ENCODE data around the gene RNF13.
"Not testable (repeated sequence)": the region's sequence is repeated elsewhere in the genome, so short reads cannot be mapped to it uniquely, and the experiment has no call there.

Gene RNF13

GRCh38 chr3:149902498-149903139 is 89.6 kb downstream of the RNF13 start:
- no peak for DNase-seq

- DNase-seq: no peak
Measured at GRCh38 chr3:149906036-149906435, 93.0 kb downstream of the RNF13 start.

GRCh38 chr3:149908424-149908957 is 95.5 kb downstream of the RNF13 start:
- no peak for DNase-seq

GRCh38 chr3:149909923-149910322 is 96.9 kb downstream of the RNF13 start:
- DNase-seq: no peak

GRCh38 chr3:149917124-149917667 is 104.2 kb downstream of the RNF13 start:
- DNase-seq: no peak

GRCh38 chr3:149919509-149919908 is 106.5 kb downstream of the RNF13 start:
- DNase-seq: no peak

- no peak for DNase-seq
Measured at GRCh38 chr3:149920119-149920518, 107.1 kb downstream of the RNF13 start.

GRCh38 chr3:149933008-149933407 is 120.0 kb downstream of the RNF13 start:
- no peak for DNase-seq

GRCh38 chr3:149933858-149934257 is 120.8 kb downstream of the RNF13 start:
- DNase-seq: no peak

GRCh38 chr3:149934524-149934923 is 121.5 kb downstream of the RNF13 start:
- DNase-seq: no peak

- DNase-seq: peak; percentile 45
Measured at GRCh38 chr3:149936812-149937230, 123.8 kb downstream of the RNF13 start.

GRCh38 chr3:149938392-149939055 is 125.5 kb downstream of the RNF13 start:
- DNase-seq: not testable (repeated sequence)

GRCh38 chr3:149941186-149941585 is 128.2 kb downstream of the RNF13 start:
- no peak for DNase-seq

GRCh38 chr3:149941946-149942345 is 128.9 kb downstream of the RNF13 start:
- no peak for DNase-seq

GRCh38 chr3:149942409-149942808 is 129.4 kb downstream of the RNF13 start:
- DNase-seq: no peak

- DNase-seq: not testable (repeated sequence)
Measured at GRCh38 chr3:149943966-149944365, 131.0 kb downstream of the RNF13 start.

GRCh38 chr3:149947231-149947630 is 134.2 kb downstream of the RNF13 start:
- DNase-seq: no peak

GRCh38 chr3:149949181-149949580 is 136.2 kb downstream of the RNF13 start:
- DNase-seq: no peak

GRCh38 chr3:149954812-149955211 is 141.8 kb downstream of the RNF13 start:
- DNase-seq: no peak

GRCh38 chr3:149955449-149955848 is 142.4 kb downstream of the RNF13 start:
- DNase-seq: no peak

GRCh38 chr3:149957361-149958125 is 144.5 kb downstream of the RNF13 start:
- DNase-seq: no peak

- DNase-seq: no peak
Measured at GRCh38 chr3:149958171-149958796, 145.3 kb downstream of the RNF13 start.

- DNase-seq: no peak
Measured at GRCh38 chr3:149959443-149959842, 146.4 kb downstream of the RNF13 start.

All from CD4-positive, alpha-beta T cell treated with Interleukin-17A for 4 hours (primary cell).